ENCODE measurements around the gene ZNF76. TPM values are rescaled to one million over a fixed set of nuclear protein-coding genes. Genes with fewer than 3 reads are reported as not detected.
A peak's percentile ranks its signal among the peaks of the same experiment; 100 is the strongest.

ZNF76 gene
- total and polyA plus RNA-seq, 2 of the 13 experiments (the other 11 are each of a cell fraction or from before 2014, with no cell fraction given): 13.2 to 26.4 TPM

DNA sequence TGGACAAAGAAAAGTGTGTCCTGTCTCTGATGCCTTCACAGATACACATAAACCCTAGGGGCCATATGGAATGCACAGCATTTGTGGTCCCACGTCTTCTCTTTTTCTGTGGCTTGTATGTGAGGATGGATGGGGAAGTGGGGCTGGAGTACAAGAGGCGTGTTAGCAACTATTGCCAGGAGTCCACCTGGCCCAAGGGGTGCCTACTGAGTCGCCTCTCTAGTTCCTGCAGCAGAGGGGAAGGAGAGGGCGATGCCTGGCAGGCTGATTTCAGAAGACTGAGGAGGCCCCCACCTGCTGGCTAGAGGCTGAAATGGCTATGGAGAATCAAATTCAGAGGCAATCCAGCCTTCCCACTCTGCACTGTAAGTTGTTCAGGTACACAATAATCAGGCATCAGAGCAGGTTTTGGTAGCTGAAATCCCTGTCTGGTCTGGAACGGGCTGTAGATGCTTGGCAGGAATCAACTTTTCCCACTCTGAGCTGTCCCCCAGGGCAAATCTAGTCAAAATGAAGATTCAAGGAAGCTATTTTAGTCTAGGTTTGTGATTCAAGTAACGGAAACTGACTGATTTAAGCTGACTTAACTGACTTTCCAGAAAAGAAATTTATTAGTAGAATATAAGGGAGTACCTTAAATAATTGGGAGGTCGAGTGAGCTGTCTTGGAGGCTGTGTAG lies 68.0 kb downstream of the ZNF76 start (continued):
- TF ChIP-seq, protein P1, sequence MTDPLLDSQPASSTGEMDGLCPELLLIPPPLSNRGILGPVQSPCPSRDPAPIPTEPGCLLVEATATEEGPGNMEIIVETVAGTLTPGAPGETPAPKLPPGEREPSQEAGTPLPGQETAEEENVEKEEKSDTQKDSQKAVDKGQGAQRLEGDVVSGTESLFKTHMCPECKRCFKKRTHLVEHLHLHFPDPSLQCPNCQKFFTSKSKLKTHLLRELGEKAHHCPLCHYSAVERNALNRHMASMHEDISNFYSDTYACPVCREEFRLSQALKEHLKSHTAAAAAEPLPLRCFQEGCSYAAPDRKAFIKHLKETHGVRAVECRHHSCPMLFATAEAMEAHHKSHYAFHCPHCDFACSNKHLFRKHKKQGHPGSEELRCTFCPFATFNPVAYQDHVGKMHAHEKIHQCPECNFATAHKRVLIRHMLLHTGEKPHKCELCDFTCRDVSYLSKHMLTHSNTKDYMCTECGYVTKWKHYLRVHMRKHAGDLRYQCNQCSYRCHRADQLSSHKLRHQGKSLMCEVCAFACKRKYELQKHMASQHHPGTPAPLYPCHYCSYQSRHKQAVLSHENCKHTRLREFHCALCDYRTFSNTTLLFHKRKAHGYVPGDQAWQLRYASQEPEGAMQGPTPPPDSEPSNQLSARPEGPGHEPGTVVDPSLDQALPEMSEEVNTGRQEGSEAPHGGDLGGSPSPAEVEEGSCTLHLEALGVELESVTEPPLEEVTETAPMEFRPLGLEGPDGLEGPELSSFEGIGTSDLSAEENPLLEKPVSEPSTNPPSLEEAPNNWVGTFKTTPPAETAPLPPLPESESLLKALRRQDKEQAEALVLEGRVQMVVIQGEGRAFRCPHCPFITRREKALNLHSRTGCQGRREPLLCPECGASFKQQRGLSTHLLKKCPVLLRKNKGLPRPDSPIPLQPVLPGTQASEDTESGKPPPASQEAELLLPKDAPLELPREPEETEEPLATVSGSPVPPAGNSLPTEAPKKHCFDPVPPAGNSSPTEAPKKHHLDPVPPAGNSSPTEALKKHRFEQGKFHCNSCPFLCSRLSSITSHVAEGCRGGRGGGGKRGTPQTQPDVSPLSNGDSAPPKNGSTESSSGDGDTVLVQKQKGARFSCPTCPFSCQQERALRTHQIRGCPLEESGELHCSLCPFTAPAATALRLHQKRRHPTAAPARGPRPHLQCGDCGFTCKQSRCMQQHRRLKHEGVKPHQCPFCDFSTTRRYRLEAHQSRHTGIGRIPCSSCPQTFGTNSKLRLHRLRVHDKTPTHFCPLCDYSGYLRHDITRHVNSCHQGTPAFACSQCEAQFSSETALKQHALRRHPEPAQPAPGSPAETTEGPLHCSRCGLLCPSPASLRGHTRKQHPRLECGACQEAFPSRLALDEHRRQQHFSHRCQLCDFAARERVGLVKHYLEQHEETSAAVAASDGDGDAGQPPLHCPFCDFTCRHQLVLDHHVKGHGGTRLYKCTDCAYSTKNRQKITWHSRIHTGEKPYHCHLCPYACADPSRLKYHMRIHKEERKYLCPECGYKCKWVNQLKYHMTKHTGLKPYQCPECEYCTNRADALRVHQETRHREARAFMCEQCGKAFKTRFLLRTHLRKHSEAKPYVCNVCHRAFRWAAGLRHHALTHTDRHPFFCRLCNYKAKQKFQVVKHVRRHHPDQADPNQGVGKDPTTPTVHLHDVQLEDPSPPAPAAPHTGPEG (CRISPR knock-in tag; IDR thresholded peaks at IDR 0.05): no peak
- TF ChIP-seq ZFP36L2 (CRISPR knock-in tag; IDR thresholded peaks at IDR 0.05) (no peak), GTF2F1 (IDR thresholded peaks at IDR 0.05; ENCODE audit: low read length) (no peak), KDM3A (CRISPR knock-in tag; IDR thresholded peaks at IDR 0.05; ENCODE audit: low read depth) (0 out of 2 replicates have a peak, but pooled peaks have one; percentile 21), ZNF564 (CRISPR knock-in tag; IDR thresholded peaks at IDR 0.05) (no peak), ELF4 (CRISPR knock-in tag; IDR thresholded peaks at IDR 0.05; ENCODE audit: borderline replicate concordance) (no peak), KDM1A (CRISPR knock-in tag; IDR thresholded peaks at IDR 0.05) (no peak), TCF7L2 (IDR thresholded peaks at IDR 0.05; ENCODE audit: low read depth, low read length) (no peak), CENPBD1 (CRISPR knock-in tag; IDR thresholded peaks at IDR 0.05; ENCODE audit: borderline replicate concordance, low read depth) (no peak), ZBTB7B (CRISPR knock-in tag; IDR thresholded peaks at IDR 0.05) (no peak), NCOA1 (CRISPR knock-in tag; IDR thresholded peaks at IDR 0.05) (no peak), RFXAP (CRISPR knock-in tag; IDR thresholded peaks at IDR 0.05; ENCODE audit: borderline replicate concordance) (no peak), ZSCAN20 (CRISPR knock-in tag; IDR thresholded peaks at IDR 0.05; ENCODE audit: borderline replicate concordance) (0 out of 2 replicates have a peak, but pooled peaks have one; percentile 36), FOXP4 (CRISPR knock-in tag; IDR thresholded peaks at IDR 0.05) (0 out of 2 replicates have a peak, but pooled peaks have one; percentile 25), ZNF143 (CRISPR knock-in tag; IDR thresholded peaks at IDR 0.05) (no peak), SMC3 (IDR thresholded peaks at IDR 0.05; ENCODE audit: low read length) (peak; percentile 88), ZNF484 (CRISPR knock-in tag; IDR thresholded peaks at IDR 0.05; ENCODE audit: borderline replicate concordance, low read depth) (no peak), KLF11 (CRISPR knock-in tag; IDR thresholded peaks at IDR 0.05) (0 out of 2 replicates have a peak, but pooled peaks have one; percentile 22), CHCHD3 (CRISPR knock-in tag; IDR thresholded peaks at IDR 0.05) (no peak), RCOR2 (CRISPR knock-in tag; IDR thresholded peaks at IDR 0.05) (no peak), ZNF674 (CRISPR knock-in tag; IDR thresholded peaks at IDR 0.05; ENCODE audit: low read depth) (no peak), ELF3 (CRISPR knock-in tag; IDR thresholded peaks at IDR 0.05) (0 out of 2 replicates have a peak, but pooled peaks have one; percentile 10), SP4 (CRISPR knock-in tag; IDR thresholded peaks at IDR 0.05) (no peak), ZKSCAN5 (CRISPR knock-in tag; IDR thresholded peaks at IDR 0.05) (no peak), ATAD3A (CRISPR knock-in tag; IDR thresholded peaks at IDR 0.05) (no peak)
